KG1 (cell line): ENCODE measurements around the gene PIGS.
"Not testable (repeated sequence)": the region's sequence is repeated elsewhere in the genome, so short reads cannot be mapped to it uniquely, and the experiment has no call there.

Experiments
- DNase-seq: peaks from one replicate; lab custom pipeline; 2025; lab: John Stamatoyannopoulos, UW

Gene PIGS

DNA sequence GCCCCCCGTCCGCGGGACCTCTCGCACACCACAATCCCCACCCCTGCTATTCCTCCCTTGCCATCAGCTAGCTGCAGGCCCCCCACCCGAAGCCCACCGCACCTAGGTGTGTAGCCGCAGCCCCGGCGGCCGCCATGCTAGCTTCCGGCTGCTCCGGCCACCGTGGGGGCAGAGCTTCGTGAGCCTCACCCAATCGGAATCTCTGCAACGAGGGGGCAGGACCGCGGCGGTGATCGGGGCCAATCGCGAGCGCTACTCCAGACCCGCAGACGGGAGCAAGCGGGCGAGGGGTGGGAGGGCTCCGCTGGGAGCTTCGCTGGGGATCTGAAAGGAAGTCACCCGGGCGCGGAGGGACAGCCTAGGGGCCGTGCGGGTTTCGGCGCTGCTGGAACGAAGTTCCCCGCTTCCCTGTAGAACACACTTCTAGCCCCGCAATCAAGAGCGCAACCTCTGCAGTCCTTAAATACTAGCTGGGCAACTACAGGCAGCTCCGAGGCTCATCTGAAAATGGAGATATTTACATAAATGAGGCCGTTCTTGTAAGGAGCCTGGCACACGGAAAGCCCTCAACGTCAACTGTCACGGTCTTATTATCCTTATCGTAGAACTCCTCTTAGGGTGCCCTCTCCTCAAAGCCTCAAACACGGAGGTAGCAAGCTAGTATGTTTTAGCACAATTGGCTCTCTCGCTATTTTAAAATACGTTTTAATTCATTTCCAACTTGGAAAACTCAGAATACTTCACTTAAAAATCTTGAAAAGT lies at the start of gene PIGS:
Gene PIGS, minus strand, starts transcription at position 164 of the 762 bp plus-strand sequence. Its CDS starts 28 bp downstream, at position 136.
- peak; percentile 83 for DNase-seq

DNA sequence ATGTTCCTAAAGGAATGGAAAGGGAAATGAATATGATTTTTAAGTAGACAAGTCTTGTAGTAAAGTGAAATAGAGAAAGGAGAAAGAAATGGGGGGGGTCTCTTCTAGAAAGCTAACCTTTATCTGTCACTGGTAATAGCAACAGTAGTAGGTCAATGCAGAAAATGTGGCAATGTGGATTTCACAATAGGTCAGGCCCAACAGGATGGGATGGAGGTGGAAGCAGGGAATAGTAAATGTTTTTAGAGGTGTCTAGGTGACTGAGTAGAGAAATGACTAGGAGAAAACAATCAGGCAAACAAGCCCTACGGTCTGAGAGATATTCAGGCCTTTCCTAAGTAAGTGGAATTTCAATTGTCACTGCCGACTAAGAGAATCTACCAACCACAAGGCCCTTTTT lies 48.7 kb upstream of the PIGS start:
- DNase-seq = no peak

DNA sequence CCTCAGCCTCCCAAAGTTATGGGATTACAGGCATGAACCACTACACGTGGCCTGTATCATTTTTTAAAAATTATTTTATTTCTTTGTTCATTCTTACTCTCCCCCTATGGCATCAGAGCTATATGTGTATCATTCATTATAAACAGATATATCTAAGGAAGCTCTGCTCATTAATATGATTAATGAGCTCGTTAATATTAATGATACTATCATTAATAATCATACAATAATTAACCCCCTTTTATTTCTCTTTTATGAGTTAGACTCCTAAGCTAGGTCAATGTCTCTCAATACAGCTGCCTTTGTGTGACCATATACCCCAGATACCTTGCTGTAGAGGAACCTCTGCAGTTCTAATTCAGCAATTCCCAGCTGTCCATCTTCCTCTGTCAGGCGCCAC lies 47.1 kb upstream of the PIGS start:
- no peak for DNase-seq

DNA sequence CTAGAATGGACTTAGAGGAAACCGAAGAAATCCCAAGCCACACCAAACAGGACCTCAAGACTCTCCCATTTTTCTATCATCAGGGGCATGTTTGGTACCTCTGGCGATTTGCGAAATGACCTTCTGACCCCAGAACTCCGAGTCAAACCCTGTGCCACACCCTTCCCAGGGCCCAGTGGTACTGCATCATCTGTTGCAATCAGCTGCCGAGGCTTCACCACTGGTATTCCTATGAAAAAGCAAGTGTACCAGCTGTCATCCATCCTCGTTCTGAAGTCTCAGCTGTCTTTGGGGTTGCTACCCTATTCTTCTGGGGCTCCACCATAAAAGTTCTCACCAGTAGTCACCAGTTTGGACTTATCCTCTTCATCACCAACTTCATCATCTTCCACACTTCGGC lies 45.0 kb upstream of the PIGS start:
- DNase-seq = no peak

DNA sequence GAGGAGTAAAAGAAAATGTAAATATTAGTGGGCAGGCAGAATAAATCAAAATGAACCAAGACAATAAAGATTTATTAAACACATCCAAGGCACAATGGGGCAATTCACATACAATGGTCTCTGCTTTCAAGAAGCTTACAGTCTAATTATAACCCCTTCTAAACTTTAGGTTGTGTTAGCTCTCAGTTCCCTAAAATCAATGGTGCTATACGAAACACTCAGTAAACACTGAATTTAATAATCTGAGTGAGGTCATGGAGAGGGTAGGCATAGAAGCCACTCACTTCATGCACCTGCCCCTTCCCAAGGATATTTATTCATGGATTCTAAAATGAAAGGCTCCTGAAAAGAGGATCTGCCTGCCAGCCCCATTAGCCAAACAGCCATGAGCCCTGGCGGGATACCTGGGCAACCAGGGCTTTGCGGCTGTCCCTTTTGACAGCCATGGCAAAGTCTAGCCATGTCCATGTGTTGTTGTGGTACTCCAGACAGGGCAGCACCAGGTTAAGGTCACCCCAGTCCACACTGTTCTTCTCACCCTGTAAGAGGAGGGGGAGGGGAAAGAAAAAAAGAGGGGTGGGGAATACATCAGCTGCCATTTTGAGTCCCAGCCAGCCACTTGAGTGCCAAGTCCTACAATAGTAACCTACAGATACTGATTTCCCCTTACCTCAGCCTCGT lies 44.1 kb upstream of the PIGS start:
- no peak for DNase-seq

- DNase-seq = no peak
These were observed 42.6 kb upstream of the PIGS start, which contains the start of gene RSKR for GRCh38 chr17:28613931-28614381. Gene RSKR, minus strand, starts transcription at chr17:28614185. Its CDS starts 24 bp downstream, at chr17:28614161.

DNA sequence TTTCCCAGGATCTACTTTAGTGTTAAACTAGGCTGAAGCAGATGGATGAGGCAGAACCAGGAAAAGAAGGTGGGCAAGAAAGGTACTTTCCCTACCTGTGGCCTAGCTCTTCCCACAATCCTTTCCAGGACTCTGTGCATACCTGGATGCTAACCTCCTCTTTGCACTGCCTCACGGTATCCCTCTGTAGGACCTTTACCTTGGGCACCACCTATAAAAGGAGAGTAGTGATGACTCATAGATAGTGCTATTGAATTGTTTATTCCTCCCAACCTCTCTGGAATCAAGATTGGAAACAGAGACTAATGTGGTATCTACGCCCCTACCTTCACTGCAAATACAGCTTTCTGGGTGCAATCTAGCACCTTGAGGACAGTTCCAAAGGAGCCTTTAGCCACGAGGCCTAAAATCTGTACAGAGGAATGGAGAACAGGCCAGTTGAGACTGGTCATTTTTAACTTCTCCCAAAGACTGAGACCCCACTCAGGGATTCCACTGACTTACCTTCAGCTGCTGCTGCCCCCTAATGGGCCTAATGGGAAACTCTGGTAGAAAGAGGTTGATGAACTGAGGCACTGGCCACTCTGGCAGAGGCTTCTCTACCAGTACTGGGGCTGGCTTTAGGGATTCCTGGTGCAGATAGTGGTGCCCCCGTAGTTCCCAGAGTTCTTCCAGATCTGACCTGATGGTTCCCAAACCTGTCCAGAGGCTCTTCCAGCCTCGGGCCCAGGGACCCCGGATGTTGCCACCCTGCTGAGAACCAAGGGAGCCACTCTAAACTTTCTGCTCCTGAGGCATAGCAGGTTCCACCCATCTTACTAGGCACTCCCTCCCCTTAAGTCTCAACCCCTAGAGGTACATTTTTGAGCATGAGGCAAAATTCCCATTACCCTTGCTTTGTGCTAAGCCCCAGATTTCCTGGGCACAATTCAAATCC lies 41.9 kb upstream of the PIGS start:
- no peak for DNase-seq

- DNase-seq = no peak
These were observed 41.2 kb upstream of the PIGS start for GRCh38 chr17:28612531-28612930.

GRCh38 chr17:28610376-28610775 lies 39.1 kb upstream of the PIGS start:
- DNase-seq = no peak

- not testable (repeated sequence) for DNase-seq
These were observed 32.7 kb upstream of the PIGS start for GRCh38 chr17:28604031-28604430.

DNA sequence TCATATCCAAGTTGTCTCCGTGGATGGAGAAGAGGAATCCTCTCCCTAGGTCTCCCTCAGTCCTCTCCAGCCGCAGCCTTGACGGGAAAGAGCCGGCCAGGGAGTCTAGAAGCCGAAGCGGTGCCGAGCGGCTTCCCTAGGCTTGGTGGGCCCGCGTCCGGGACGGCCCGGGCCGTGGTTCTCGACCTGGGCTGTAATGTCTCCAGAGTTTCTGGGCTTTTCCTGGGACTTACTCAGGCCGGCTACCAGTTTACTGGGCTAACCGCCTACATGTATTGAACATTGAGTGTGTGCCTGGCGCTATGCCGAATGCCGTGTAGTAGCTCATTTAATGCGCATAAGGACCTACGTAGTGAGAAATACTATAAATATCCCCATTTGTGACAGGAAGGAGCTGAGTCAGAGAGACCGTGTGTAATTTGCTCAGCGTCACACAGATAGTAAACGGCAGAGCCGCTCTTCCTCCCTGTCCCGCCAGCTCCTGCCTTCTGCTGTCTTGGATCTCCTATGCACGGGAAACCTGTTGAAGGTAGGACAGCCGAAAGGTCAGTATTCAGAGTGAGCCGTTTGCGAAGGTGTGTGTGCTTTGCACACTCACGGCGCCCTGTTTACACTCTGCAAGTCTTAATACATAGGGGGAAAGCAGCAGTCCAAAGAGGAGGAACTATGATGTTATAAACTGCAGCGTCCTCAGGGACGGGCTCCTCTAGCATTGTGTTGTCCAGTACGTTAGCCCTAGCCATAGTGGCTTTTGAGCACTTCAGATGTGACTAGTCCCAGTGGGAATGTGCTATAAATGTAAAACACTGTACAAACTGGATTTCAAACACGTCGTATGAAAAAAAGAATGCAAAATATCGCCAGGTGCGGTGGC lies 28.2 kb upstream of the PIGS start:
- DNase-seq = peak; percentile 71

- DNase-seq = peak; percentile 86
These were observed 27.5 kb upstream of the PIGS start, which contains the start of gene SPAG5 for GRCh38 chr17:28598799-28599310. Gene SPAG5, minus strand, starts transcription at chr17:28599025. Its CDS starts 79 bp downstream, at chr17:28598946.

DNA sequence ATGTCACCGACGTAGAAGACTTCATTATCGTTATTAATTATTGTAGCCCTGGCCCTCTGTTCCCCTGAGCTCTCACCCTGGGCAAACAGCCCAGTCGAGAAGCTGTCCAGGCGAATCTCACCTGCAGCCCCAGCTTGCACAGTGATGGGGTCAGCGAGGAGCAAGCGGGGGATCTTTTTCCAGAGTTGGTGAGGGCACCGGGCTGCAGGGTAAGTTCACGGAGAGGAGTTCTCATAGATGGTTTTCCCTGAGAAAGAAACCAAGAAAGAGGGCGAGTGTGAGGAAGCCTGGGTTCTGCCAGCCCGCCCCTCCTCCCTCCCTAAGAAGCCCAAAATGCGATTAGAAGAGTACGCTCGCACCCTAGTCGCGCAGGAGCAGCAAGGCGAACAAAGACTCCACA lies 27.1 kb upstream of the PIGS start:
- no peak for DNase-seq

DNA sequence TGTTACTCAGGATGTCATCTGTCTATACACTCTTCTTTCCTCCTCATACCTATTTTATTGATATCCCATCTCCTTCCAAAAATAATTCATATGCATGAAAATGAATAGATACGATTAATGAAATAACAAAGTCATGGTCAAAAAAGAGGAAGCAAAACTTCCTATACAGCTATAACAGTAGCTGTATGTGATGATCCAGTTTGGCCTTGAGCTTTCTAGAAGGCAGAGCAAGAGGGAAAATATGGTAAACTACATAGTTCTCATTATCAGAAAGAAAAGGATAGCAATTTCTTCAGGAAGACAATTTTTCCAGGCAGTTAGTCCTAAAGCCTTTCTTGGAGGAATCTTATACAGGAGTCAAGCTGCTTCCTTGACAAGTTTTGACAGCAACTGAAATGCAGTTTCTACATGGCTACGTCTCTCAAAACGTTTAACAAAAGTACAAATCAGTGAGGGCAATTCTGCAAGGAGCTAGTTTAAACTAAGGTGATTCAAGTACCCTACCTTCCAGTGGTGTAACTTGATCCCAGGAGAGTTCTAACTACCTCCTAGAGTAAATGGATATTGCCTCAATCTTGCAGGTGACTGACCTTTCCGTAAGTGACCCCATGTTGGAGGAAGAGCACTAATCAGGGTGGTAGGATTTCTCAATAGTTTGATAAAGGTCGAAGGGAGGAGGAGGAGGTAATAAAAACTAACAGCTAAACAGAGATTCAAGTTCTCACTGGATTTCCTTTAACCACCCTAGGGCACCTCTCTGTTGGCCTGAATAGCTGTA lies 26.5 kb upstream of the PIGS start:
- DNase-seq = no peak

DNA sequence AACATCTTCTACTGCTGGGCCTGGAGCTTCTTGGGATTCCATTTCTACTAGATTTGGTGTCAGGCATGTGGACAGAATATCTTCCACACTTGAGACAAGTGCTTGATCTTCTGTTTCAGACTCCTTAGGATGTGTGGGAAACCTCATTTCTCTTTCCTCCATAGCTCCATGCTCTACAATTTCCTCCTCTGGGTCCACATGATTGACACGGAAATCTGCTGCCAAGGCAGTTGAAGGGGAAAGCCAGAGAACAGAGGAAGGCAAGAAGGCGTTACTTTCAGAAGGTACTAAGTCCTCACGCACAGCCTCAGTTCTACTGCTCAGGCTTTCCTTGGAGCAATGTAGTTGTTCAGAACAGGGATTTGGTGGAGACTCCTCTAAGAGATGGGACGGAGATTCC lies 20.9 kb upstream of the PIGS start:
- no peak for DNase-seq

DNA sequence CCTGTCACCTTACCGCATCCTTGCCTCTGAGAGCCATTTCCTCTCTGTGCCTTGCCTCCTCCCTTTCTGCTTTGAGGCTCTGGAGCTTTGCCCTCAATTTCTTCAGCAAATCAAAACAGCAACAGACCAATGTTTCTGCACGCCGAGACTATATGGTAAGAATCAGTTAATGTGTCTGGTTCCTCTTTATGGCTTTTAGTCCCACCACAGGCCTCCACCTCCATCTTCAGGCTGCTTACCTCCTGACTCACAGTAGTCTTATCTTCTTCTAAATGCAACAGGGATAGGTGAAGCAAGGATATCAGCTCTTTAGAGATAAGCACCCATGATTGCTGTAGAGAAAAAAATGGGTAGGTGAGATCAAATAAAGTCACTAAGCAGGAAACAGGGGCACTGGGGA lies 14.5 kb upstream of the PIGS start:
- DNase-seq = no peak

GRCh38 chr17:28584434-28584833 lies 13.1 kb upstream of the PIGS start:
- DNase-seq = no peak

GRCh38 chr17:28582513-28582912 lies 11.2 kb upstream of the PIGS start:
- no peak for DNase-seq

GRCh38 chr17:28580959-28581358 lies 9.6 kb upstream of the PIGS start:
- DNase-seq = no peak

DNA sequence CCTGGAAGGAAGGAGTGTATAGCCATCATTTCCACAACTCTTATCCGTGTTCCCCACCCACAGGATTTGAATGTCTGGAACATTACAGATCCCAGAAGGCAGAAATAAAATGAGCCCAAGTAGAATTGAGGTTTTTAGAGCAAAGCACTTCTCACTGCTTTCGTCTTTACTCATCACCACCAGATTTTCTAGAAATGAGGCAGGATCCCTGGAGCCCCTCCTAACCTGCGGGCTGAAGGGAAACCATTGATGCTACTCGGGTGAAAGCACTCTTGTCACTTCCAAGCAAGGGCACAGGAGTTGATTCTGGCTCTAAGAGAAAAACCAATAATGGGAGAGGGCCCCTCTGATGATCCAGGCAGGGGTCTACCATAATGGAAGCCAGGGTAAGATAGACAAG lies 8.2 kb upstream of the PIGS start:
- DNase-seq = no peak
